Stomach (tissue), 9 donors: ENCODE data around the gene SLC23A1. TPM values are rescaled to one million over a fixed set of nuclear protein-coding genes. Genes with fewer than 3 reads are reported as not detected.

Experiments
- DNase-seq, 2 donors: peaks; one replicate each; pipeline versions ENCODE4 v3.0.0 to v3.0.0-alpha.2; 2013 to 2019
- H3K27ac ChIP-seq, 5 donors: fragments of 200-600 bp in 4 of 5; sonication (generic) in 4 of 5; one replicate each; pipeline ENCODE4 v1.5.1; 2013 to 2019; ENCODE audit warnings: mild to moderate bottlenecking in 1 of 5, moderate library complexity in 1 of 5
- H3K27me3 ChIP-seq, 3 donors: fragments of 200-600 bp; sonication (generic); one replicate each; pipeline ENCODE4 v1.5.1; 2017 to 2019; ENCODE audit warnings: mixed run types in 1 of 3
- H3K36me3 ChIP-seq, 4 donors: fragments of 200-600 bp; sonication (generic); 1 replicate in 3 of 4; 2 replicates in 1 of 4; pipeline ENCODE4 v1.5.1; 2016 to 2019
- H3K4me1 ChIP-seq, 4 donors: fragments of 200-600 bp; sonication (generic); one replicate each; pipeline ENCODE4 v1.5.1; 2016 to 2019
- H3K4me3 ChIP-seq, 4 donors: fragments of 200-600 bp; sonication (generic) in 3 of 4; one replicate each; pipeline ENCODE4 v1.5.1; 2016 to 2019; ENCODE audit warnings: mild to moderate bottlenecking in 1 of 4
- H3K9me3 ChIP-seq, 4 donors: fragments of 200-600 bp; sonication (generic); one replicate each; pipeline ENCODE4 v1.5.1; 2016 to 2019
- EP300 ChIP-seq: sonication (generic); formaldehyde crosslinking; IDR thresholded peaks from one replicate; pipeline ENCODE4 v1.6.1; 2017; ENCODE audit warnings: antibody characterized with exemption
- POLR2A ChIP-seq, 4 donors: fragments of 450-650 bp; IDR thresholded peaks; one replicate each; pipeline ENCODE4 v1.6.1; 2016; ENCODE audit warnings: antibody characterized with exemption in 4 of 4, control low read depth in 2 of 4, mild to moderate bottlenecking in 1 of 4, moderate library complexity in 1 of 4
- POLR2AphosphoS5 ChIP-seq, 3 donors: sonication (generic); formaldehyde crosslinking; IDR thresholded peaks; one replicate each; pipeline ENCODE4 v1.6.1; 2016; ENCODE audit warnings: antibody characterized with exemption in 3 of 3
- WGBS, 5 donors: extraction: QIAGEN DNeasy Blood & Tissue Kit in 3 of 5; methylation state at CpG; one replicate each; pipeline versions ENCODE4 v1.1.5 to v1.1.7; 2013 to 2018; 5-methylcytosine and 5-hydroxymethylcytosine counted together
- intact Hi-C: fragments of 100-400 bp; cut with DNase I; formaldehyde crosslinking; loops from one replicate; pipeline ENCODE4 v1.15.1; 2023; ENCODE audit warnings: low total_unique reads
- polyA plus RNA-seq, 3 donors: library from polyadenylated mRNA; stranded (reverse); fragments of 200-250 nt; gene quantifications; one replicate each; pipeline ENCODE4 v1.2.3, GENCODE V29; 2013
- total RNA-seq, 5 donors: library from RNA; depleted of rRNA; stranded (reverse); fragments of >200 nt; gene quantifications; one replicate each; pipeline versions ENCODE4 v1.1.0 to v1.2.3, GENCODE V29; 2014 to 2016
- TF ChIP-seq, protein P1 (sequence below), 7 experiments: fragments of 450-650 bp in 4 of 7; fragments of 200-600 bp in 3 of 7; sonication (generic) in 3 of 7; IDR thresholded peaks; one replicate each; pipeline ENCODE4 v1.5.1; 2016 to 2019; ENCODE audit warnings: antibody characterized with exemption in 7 of 7, control low read depth in 2 of 7, mild to moderate bottlenecking in 1 of 7
- donor health status: healthy with polysubstance abuse.
- donor health status: Bipolar disorder and iron deficiency.
- donor health status: healthy.

SLC23A1 gene
- total and polyA plus RNA-seq, 8 donors: 0.37 TPM; not detected in 7

DNA sequence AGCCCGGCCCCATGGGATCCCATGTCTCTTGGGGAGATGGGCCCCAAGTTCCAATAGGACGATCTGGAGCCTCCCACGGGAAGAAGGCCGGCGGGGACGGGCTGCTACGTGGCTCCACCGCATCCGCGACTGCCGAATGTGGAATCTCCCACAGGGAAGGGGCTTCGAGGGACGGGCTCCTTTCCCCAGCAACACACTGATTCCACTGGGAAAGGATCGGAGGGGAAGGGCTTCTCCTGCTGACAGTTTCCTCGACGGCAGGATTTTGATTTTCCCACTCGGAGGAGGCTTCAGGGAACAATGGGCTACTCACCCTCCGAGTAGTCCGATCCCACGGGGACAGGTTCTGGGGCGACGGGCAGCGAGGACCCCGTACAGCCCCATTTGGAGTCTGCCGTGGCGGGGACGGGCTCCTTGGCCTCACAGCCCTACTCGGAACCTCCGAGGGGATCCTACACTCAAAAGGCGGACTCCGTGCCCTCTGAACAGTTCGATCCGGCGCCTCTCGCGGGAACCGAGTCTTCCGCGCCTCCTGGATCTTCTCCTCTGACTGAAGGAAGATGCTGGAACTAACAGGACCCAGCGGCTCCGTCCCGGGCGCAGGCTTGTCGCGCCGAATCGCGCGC is 10.5 kb upstream of the SLC23A1 start:
- H3K4me1 ChIP-seq: peaks cover 20 to 62% (median 54%) of the 10 kb centered on the region in 4 donors
- peak overlapping the region; percentile 39 to 62 (median 51) for H3K4me3 ChIP-seq
- TF ChIP-seq, protein P1, sequence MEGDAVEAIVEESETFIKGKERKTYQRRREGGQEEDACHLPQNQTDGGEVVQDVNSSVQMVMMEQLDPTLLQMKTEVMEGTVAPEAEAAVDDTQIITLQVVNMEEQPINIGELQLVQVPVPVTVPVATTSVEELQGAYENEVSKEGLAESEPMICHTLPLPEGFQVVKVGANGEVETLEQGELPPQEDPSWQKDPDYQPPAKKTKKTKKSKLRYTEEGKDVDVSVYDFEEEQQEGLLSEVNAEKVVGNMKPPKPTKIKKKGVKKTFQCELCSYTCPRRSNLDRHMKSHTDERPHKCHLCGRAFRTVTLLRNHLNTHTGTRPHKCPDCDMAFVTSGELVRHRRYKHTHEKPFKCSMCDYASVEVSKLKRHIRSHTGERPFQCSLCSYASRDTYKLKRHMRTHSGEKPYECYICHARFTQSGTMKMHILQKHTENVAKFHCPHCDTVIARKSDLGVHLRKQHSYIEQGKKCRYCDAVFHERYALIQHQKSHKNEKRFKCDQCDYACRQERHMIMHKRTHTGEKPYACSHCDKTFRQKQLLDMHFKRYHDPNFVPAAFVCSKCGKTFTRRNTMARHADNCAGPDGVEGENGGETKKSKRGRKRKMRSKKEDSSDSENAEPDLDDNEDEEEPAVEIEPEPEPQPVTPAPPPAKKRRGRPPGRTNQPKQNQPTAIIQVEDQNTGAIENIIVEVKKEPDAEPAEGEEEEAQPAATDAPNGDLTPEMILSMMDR (IDR thresholded peaks at IDR 0.05): no peak
- TF ChIP-seq POLR2A (IDR thresholded peaks at IDR 0.05): no peak
- no peak for TF ChIP-seq POLR2AphosphoS5 (IDR thresholded peaks at IDR 0.05)
- no peak for TF ChIP-seq EP300
- intact Hi-C loops: no loop called here
- 26 to 65% (median 61%) methylated on average over 39 to 49 of the region's 49 CpGs for WGBS, 5 donors
- DNase-seq: no peak
- no peaks in the 10 kb centered on the region for H3K36me3 ChIP-seq
- peak overlapping the region in 3 of 5 donors; percentile 58 to 71 (median 68) for H3K27ac ChIP-seq
- peaks cover 0 to 42% (median 0%) of the 10 kb centered on the region in 3 donors for H3K27me3 ChIP-seq
- no peaks in the 10 kb centered on the region for H3K9me3 ChIP-seq

DNA sequence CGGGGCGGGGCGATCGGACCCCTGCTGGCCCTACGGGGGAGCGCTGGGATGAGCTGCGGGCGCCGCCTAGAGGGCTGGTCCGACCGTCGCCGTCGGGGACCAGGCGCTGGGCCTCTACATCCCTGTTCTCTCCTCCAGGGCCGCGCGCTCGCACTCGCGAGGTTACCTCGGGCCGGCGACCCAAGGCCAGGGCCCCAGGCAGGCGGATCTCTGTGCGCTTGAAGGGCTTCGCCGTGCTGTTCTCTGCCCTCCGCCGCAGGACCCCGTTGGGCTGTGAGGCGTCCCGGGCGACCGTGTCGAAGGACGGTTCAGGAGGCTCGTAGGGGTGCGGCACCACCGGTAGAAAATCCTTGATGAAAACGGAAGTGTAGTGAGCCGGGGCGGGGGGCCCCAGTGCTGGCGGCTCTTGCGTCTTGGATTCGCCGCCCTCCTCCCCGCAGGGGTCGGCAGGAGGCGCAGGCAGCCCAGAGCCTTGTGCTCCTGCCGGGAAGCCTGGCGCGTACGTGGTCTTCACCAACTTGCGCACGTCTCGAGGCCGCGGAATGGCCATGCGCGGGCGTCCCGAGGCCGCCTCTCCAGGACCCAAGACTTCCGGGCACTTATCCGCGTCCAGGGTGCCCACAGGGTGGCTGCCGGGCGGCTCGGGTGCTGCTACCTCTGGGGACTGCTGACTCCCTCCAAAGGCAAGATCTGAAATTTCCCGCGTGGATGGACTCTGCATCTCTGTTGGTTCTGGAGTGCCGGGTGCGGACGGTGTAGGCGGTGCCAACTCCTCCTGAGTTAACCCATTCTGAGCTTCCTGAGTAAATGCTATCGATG is 9.8 kb upstream of the SLC23A1 start:
- intact Hi-C loops: no loop called here
- Histone ChIP-seq H3K27me3 (peaks cover 0 to 42% (median 0%) of the 10 kb centered on the region in 3 donors), H3K4me3 (peak overlapping the region; percentile 39 to 62 (median 51)), H3K9me3 (no peaks in the 10 kb centered on the region), H3K27ac (peak overlapping the region; percentile 5 to 78 (median 71)), H3K4me1 (peaks cover 27 to 69% (median 61%) of the 10 kb centered on the region in 4 donors), H3K36me3 (no peaks in the 10 kb centered on the region)
- 4 to 8% (median 7%) methylated on average over 13 to 77 of the region's 77 CpGs for WGBS, 5 donors
- DNase-seq: peak; percentile 75 to 89
- TF ChIP-seq, protein P1 (IDR thresholded peaks at IDR 0.05): peak in 5 of 7 experiments; percentile 29 to 61 (median 56)
- no peak for TF ChIP-seq POLR2AphosphoS5 (IDR thresholded peaks at IDR 0.05)

DNA sequence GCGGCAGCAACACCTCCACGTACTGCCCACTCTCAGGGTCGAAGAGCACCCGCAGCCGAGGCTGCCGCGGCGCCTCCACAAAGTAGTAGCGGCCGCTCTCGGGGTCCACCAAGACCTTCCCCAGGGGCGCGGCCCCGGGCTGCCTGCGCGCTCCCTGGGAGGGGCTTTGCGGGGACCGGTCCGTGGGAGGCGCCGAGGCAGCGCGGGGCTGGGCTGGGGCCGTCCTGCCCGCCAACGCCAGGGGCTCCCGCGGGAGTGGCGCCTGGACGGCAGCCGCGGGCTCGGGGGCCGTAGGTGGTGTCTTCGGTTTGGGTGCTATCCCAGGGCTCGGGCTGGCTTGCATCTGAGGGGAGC is 9.2 kb upstream of the SLC23A1 start:
- no peaks in the 10 kb centered on the region for H3K9me3 ChIP-seq
- peak overlapping the region; percentile 5 to 78 (median 71) for H3K27ac ChIP-seq
- 2 to 15% (median 7%) methylated on average over 17 to 36 of the region's 36 CpGs for WGBS, 5 donors
- TF ChIP-seq POLR2AphosphoS5 (IDR thresholded peaks at IDR 0.05) (no peak), EP300 (no peak), POLR2A (IDR thresholded peaks at IDR 0.05) (no peak)
- TF ChIP-seq, protein P1 (IDR thresholded peaks at IDR 0.05): no peak
- H3K4me1 ChIP-seq: peaks cover 29 to 73% (median 64%) of the 10 kb centered on the region in 4 donors
- H3K27me3 ChIP-seq: peaks cover 0 to 42% (median 0%) of the 10 kb centered on the region in 3 donors
- H3K4me3 ChIP-seq: peak overlapping the region; percentile 39 to 62 (median 51)
- no peaks in the 10 kb centered on the region for H3K36me3 ChIP-seq
- no peak for DNase-seq
- intact Hi-C loops: no loop called here

DNA sequence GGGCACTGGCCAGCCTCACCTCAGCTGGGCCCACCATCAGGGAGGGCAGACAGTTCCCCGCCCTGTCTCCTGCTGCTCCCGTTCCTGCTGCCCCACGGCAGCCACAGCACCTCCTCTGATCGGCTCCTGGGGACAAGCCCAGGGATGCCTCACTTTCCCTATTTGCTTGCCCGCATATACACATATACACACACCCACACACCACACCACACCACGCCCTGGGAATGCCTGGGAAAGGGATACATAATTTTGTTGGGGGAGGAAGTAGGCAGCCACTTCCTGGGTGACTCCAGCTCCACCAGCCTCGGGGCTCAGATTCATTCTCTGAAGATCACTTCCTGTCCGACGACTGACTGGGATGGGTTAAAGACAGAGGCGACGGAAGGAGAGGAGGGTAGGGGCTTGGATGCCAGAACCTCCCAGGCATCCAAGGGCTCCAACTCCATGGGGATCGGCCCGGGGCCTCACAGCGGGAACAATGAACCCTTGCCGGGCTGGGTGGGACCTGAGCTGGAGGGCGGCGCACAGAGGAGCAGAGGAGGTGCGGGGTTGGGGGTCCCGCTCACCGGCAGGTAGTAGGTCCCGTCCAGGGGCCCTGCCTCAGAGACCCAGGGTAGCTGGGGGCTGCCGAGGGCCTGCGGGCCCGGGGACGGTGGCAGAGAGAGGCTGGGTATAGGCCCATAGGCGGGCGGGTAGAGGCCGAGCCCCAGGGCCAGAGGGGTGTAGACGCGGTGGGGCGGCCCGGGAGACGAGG is 8.7 kb upstream of the SLC23A1 start:
- intact Hi-C loops: no loop called here
- peak overlapping the region; percentile 39 to 62 (median 51) for H3K4me3 ChIP-seq
- WGBS, 5 donors: 15 to 43% (median 30%) methylated on average over 30 to 33 of the region's 33 CpGs

More for the DNA sequence above, 8.7 kb upstream of the SLC23A1 start:
- H3K27ac ChIP-seq: peak overlapping the region; percentile 49 to 78 (median 71)
- no peaks in the 10 kb centered on the region for H3K9me3 ChIP-seq
- peaks cover 29 to 73% (median 64%) of the 10 kb centered on the region in 4 donors for H3K4me1 ChIP-seq
- peaks cover 0 to 42% (median 0%) of the 10 kb centered on the region in 3 donors for H3K27me3 ChIP-seq
- TF ChIP-seq POLR2A (IDR thresholded peaks at IDR 0.05) (no peak), EP300 (no peak), POLR2AphosphoS5 (IDR thresholded peaks at IDR 0.05) (peak in 1 of 3 donors; percentile 12)
- TF ChIP-seq, protein P1 (IDR thresholded peaks at IDR 0.05): no peak
- H3K36me3 ChIP-seq: no peaks in the 10 kb centered on the region
- peak in 1 of 2 donors; percentile 54 for DNase-seq
